ENCODE data around the gene UACA.
A peak's percentile ranks its signal among the peaks of the same experiment; 100 is the strongest.

Gene UACA

GRCh38 chr15:70783041-70783440, 19.7 kb upstream of the UACA start:
- no peak for DNase-seq (ENCODE audit: low spot score)

GRCh38 chr15:70781236-70781635, 17.9 kb upstream of the UACA start:
- DNase-seq (ENCODE audit: low spot score) = no peak

- DNase-seq (ENCODE audit: low spot score) = peak; percentile 49
Measured at GRCh38 chr15:70778258-70779076, 15.1 kb upstream of the UACA start.

GRCh38 chr15:70777170-70777926, 14.0 kb upstream of the UACA start:
- no peak for DNase-seq (ENCODE audit: low spot score)

- peak; percentile 90 for DNase-seq (ENCODE audit: low spot score)
Measured at GRCh38 chr15:70775160-70775559, 11.8 kb upstream of the UACA start.

GRCh38 chr15:70772402-70772801, 9.0 kb upstream of the UACA start:
- peak; percentile 26 for DNase-seq (ENCODE audit: low spot score)

- DNase-seq (ENCODE audit: low spot score) = no peak
Measured at GRCh38 chr15:70770863-70771262, 7.5 kb upstream of the UACA start.

- DNase-seq (ENCODE audit: low spot score) = no peak
Measured at GRCh38 chr15:70768257-70768883, 5.0 kb upstream of the UACA start.

- DNase-seq (ENCODE audit: low spot score) = no peak
Measured at GRCh38 chr15:70767667-70768066, 4.3 kb upstream of the UACA start.

- no peak for DNase-seq (ENCODE audit: low spot score)
Measured at GRCh38 chr15:70766597-70766996, 3.2 kb upstream of the UACA start.

GRCh38 chr15:70765504-70766281, 2.3 kb upstream of the UACA start:
- DNase-seq (ENCODE audit: low spot score) = peak; percentile 62

- no peak for DNase-seq (ENCODE audit: low spot score)
Measured at GRCh38 chr15:70763950-70764730, 782 bp upstream of the UACA start.

GRCh38 chr15:70762469-70763119, 764 bp downstream of the UACA start:
- DNase-seq (ENCODE audit: low spot score) = peak; percentile 50

GRCh38 chr15:70761931-70762468, 1.4 kb downstream of the UACA start:
- DNase-seq (ENCODE audit: low spot score) = no peak

- DNase-seq (ENCODE audit: low spot score) = no peak
Measured at GRCh38 chr15:70761046-70761445, 2.3 kb downstream of the UACA start.

- no peak for DNase-seq (ENCODE audit: low spot score)
Measured at GRCh38 chr15:70758790-70759462, 4.4 kb downstream of the UACA start.

- DNase-seq (ENCODE audit: low spot score) = no peak
Measured at GRCh38 chr15:70757627-70758026, 5.7 kb downstream of the UACA start.

- DNase-seq (ENCODE audit: low spot score) = no peak
Measured at GRCh38 chr15:70754862-70755261, 8.5 kb downstream of the UACA start.

GRCh38 chr15:70753101-70753829, 10.1 kb downstream of the UACA start:
- DNase-seq (ENCODE audit: low spot score) = no peak
